K562 (cell line): ENCODE data around the gene HARS2. TPM values are rescaled to one million over a fixed set of nuclear protein-coding genes. Genes with fewer than 3 reads are reported as not detected.
A peak's percentile ranks its signal among the peaks of the same experiment; 100 is the strongest.

Experiments used
- BRCA1 ChIP-seq, 2 experiments: fragments of 450-650 bp in 1 of 2; sonication (generic) in 1 of 2; formaldehyde crosslinking in 1 of 2; IDR thresholded peaks; 2 replicates each; pipeline versions ENCODE4 v1.5.0 to v1.6.1; 2017 to 2020; ENCODE audit warnings: mild to moderate bottlenecking in 1 of 2, missing genetic modification reagents in 1 of 2
- MAFF ChIP-seq: IDR thresholded peaks from 2 replicates; pipeline ENCODE4 v1.6.1; 2012; ENCODE audit warnings: low read length, improper control_type of control experiment
- MBD2 ChIP-seq: sonication (generic); IDR thresholded peaks from 2 replicates; pipeline ENCODE4 v1.6.1; 2016; ENCODE audit warnings: low read depth, borderline replicate concordance
- NFE2 ChIP-seq: IDR thresholded peaks from 2 replicates; pipeline ENCODE4 v1.6.1; 2014; ENCODE audit warnings: antibody characterized with exemption, low read depth
- POLR3G ChIP-seq: IDR thresholded peaks from 2 replicates; pipeline ENCODE4 v1.6.1; 2011; ENCODE audit not compliant: insufficient read length, insufficient replicate concordance; ENCODE audit errors: extremely low read depth
- SRSF7 ChIP-seq: fragments of 200-400 bp; formaldehyde crosslinking; optimal IDR thresholded peaks from 2 replicates; pipeline ENCODE3; 2017; ENCODE audit warnings: mild to moderate bottlenecking, low read depth, low read length
- SRSF9 ChIP-seq: fragments of 200-400 bp; formaldehyde crosslinking; IDR thresholded peaks from 2 replicates; pipeline ENCODE4 v1.6.1; 2017; ENCODE audit warnings: low read depth, low read length, borderline replicate concordance
- ZNF76 ChIP-seq: fragments of 250-450 bp; sonication (Bioruptor Pico); IDR thresholded peaks from 2 replicates; pipeline ENCODE4 v1.4.0; 2020; ENCODE audit warnings: mild to moderate bottlenecking, moderate library complexity, borderline replicate concordance
- polyA plus RNA-seq, 8 experiments: library from polyadenylated mRNA; depleted of rRNA in 4 of 8; stranded (reverse) in 5 of 8; unstranded in 3 of 8; fragments of >200 nt; fragmentation: Nextera tagmentation in 2 of 8; fragmentation: Illumina TruSeq in 1 of 8; extraction: Ambion mirVana in 2 of 8; extraction: Trizol in 1 of 8; gene quantifications; 2 replicates each; pipeline versions ENCODE4 v1.2.1 to v1.2.3, GENCODE V29; 2011 to 2014; ENCODE audit warnings: inconsistent platforms in 1 of 8, missing spikeins in 1 of 8
- total RNA-seq, 7 experiments: library from RNA; depleted of rRNA in 6 of 7; stranded (reverse); fragments of >200 nt in 6 of 7; fragmentation: Illumina TruSeq in 2 of 7; extraction: Trizol in 2 of 7; gene quantifications; 2 replicates each; pipeline versions ENCODE4 v1.2.1 to v1.2.3, GENCODE V29; 2011 to 2021; ENCODE audit warnings: low replicate concordance in 1 of 7
- TF ChIP-seq, protein P1 (sequence below): fragments of 250-450 bp; sonication (Bioruptor Pico); IDR thresholded peaks from 2 replicates; pipeline ENCODE4 v1.8.0; 2022; ENCODE audit warnings: inconsistent platforms
- TF ChIP-seq, protein P2 (sequence below): sonication (generic); formaldehyde crosslinking; IDR thresholded peaks from 2 replicates; pipeline ENCODE4 v1.9.0; 2022; ENCODE audit warnings: mild to moderate bottlenecking, missing genetic modification reagents
- TF ChIP-seq, protein P3 (sequence below): fragments of 200-400 bp; formaldehyde crosslinking; IDR thresholded peaks from 2 replicates; pipeline ENCODE4 v1.6.1; 2017; ENCODE audit warnings: mild to moderate bottlenecking, low read depth, low read length, moderate library complexity
- TF ChIP-seq, protein P4 (sequence below): fragments of 250-450 bp; sonication (Bioruptor Pico); IDR thresholded peaks from 2 replicates; pipeline ENCODE4 v1.5.0; 2020; ENCODE audit warnings: mild to moderate bottlenecking, borderline replicate concordance
- TF ChIP-seq, protein P5 (sequence below), 2 experiments: fragments of 450-650 bp; IDR thresholded peaks; 2 replicates each; pipeline ENCODE4 v1.6.1; 2018; ENCODE audit warnings: mild to moderate bottlenecking in 2 of 2, low read depth in 1 of 2; ENCODE audit not compliant: partially characterized antibody in 2 of 2

The HARS2 gene
- total and polyA plus RNA-seq, 9 of the 15 experiments (the other 6 are each of a cell fraction or from before 2014, with no cell fraction given), result 8.5 to 41.6 (median 27.1) TPM

DNA sequence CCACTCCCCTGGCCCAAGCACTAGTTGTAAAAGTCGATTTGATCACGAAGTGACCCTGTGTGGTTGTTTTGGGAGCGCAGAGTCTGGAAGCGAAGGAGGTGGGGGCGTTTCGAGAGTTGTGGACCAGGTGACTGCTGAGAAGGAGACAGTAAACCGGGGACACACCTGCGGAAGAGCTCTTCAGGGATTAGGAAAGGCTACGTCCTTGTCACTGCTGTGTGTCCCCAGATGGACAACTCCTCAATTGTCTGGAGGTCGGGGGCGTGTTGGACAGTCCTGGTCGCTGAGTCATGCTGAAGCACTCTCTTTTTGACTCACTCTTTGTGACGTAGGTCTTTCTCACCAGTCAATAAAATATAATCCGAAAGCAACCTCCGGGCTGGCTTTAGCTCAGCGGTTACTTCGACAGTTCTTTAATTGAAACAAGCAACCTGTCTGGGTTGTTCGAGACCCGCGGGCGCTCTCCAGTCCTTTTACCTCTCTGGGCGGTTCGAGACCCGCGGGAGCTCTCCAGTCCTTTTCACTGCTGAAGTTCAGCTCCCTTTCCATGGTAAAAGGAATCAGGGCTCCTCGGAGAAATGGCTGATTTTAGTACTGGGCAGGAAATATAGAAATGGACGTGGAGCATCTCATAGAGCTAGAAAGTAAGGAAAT lies 19.8 kb downstream of the HARS2 start (continued):
- TF ChIP-seq, protein P1, sequence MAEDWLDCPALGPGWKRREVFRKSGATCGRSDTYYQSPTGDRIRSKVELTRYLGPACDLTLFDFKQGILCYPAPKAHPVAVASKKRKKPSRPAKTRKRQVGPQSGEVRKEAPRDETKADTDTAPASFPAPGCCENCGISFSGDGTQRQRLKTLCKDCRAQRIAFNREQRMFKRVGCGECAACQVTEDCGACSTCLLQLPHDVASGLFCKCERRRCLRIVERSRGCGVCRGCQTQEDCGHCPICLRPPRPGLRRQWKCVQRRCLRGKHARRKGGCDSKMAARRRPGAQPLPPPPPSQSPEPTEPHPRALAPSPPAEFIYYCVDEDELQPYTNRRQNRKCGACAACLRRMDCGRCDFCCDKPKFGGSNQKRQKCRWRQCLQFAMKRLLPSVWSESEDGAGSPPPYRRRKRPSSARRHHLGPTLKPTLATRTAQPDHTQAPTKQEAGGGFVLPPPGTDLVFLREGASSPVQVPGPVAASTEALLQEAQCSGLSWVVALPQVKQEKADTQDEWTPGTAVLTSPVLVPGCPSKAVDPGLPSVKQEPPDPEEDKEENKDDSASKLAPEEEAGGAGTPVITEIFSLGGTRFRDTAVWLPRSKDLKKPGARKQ (CRISPR knock-in tag), result no peak
- no peak for TF ChIP-seq SRSF7
- peak; percentile 20; the same call in 1 of the 2 replicates for TF ChIP-seq MBD2
- no peak for TF ChIP-seq BRCA1 (IDR thresholded peaks at IDR 0.05)
- no peak for TF ChIP-seq BRCA1 (CRISPR knock-in tag; IDR thresholded peaks at IDR 0.05)
- no peak for TF ChIP-seq SRSF9
- TF ChIP-seq POLR3G, result peak; percentile 73
- TF ChIP-seq MAFF, result peak; percentile 96
- TF ChIP-seq, protein P2, sequence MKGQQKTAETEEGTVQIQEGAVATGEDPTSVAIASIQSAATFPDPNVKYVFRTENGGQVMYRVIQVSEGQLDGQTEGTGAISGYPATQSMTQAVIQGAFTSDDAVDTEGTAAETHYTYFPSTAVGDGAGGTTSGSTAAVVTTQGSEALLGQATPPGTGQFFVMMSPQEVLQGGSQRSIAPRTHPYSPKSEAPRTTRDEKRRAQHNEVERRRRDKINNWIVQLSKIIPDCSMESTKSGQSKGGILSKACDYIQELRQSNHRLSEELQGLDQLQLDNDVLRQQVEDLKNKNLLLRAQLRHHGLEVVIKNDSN (CRISPR knock-in tag), result no peak
- TF ChIP-seq NFE2, result peak; percentile 99
- TF ChIP-seq, protein P3, sequence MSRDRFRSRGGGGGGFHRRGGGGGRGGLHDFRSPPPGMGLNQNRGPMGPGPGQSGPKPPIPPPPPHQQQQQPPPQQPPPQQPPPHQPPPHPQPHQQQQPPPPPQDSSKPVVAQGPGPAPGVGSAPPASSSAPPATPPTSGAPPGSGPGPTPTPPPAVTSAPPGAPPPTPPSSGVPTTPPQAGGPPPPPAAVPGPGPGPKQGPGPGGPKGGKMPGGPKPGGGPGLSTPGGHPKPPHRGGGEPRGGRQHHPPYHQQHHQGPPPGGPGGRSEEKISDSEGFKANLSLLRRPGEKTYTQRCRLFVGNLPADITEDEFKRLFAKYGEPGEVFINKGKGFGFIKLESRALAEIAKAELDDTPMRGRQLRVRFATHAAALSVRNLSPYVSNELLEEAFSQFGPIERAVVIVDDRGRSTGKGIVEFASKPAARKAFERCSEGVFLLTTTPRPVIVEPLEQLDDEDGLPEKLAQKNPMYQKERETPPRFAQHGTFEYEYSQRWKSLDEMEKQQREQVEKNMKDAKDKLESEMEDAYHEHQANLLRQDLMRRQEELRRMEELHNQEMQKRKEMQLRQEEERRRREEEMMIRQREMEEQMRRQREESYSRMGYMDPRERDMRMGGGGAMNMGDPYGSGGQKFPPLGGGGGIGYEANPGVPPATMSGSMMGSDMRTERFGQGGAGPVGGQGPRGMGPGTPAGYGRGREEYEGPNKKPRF, result no peak
- TF ChIP-seq, protein P4, sequence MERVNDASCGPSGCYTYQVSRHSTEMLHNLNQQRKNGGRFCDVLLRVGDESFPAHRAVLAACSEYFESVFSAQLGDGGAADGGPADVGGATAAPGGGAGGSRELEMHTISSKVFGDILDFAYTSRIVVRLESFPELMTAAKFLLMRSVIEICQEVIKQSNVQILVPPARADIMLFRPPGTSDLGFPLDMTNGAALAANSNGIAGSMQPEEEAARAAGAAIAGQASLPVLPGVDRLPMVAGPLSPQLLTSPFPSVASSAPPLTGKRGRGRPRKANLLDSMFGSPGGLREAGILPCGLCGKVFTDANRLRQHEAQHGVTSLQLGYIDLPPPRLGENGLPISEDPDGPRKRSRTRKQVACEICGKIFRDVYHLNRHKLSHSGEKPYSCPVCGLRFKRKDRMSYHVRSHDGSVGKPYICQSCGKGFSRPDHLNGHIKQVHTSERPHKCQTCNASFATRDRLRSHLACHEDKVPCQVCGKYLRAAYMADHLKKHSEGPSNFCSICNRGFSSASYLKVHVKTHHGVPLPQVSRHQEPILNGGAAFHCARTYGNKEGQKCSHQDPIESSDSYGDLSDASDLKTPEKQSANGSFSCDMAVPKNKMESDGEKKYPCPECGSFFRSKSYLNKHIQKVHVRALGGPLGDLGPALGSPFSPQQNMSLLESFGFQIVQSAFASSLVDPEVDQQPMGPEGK (CRISPR knock-in tag), result no peak
- TF ChIP-seq ZNF76 (CRISPR knock-in tag), result no peak
- TF ChIP-seq, protein P5, sequence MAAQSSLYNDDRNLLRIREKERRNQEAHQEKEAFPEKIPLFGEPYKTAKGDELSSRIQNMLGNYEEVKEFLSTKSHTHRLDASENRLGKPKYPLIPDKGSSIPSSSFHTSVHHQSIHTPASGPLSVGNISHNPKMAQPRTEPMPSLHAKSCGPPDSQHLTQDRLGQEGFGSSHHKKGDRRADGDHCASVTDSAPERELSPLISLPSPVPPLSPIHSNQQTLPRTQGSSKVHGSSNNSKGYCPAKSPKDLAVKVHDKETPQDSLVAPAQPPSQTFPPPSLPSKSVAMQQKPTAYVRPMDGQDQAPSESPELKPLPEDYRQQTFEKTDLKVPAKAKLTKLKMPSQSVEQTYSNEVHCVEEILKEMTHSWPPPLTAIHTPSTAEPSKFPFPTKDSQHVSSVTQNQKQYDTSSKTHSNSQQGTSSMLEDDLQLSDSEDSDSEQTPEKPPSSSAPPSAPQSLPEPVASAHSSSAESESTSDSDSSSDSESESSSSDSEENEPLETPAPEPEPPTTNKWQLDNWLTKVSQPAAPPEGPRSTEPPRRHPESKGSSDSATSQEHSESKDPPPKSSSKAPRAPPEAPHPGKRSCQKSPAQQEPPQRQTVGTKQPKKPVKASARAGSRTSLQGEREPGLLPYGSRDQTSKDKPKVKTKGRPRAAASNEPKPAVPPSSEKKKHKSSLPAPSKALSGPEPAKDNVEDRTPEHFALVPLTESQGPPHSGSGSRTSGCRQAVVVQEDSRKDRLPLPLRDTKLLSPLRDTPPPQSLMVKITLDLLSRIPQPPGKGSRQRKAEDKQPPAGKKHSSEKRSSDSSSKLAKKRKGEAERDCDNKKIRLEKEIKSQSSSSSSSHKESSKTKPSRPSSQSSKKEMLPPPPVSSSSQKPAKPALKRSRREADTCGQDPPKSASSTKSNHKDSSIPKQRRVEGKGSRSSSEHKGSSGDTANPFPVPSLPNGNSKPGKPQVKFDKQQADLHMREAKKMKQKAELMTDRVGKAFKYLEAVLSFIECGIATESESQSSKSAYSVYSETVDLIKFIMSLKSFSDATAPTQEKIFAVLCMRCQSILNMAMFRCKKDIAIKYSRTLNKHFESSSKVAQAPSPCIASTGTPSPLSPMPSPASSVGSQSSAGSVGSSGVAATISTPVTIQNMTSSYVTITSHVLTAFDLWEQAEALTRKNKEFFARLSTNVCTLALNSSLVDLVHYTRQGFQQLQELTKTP (IDR thresholded peaks at IDR 0.05; ENCODE audit: low read depth in 1 of 2, partially characterized antibody in 2 of 2), result peak; percentile 36 to 90
